Kasumi-1 (cell line): Measurements from ENCODE around the gene ELMO2.

Experiments
- DNase-seq, 2 experiments: peaks; one replicate each; lab custom pipeline; 2025; lab: John Stamatoyannopoulos, UW

ELMO2 gene, protein sequence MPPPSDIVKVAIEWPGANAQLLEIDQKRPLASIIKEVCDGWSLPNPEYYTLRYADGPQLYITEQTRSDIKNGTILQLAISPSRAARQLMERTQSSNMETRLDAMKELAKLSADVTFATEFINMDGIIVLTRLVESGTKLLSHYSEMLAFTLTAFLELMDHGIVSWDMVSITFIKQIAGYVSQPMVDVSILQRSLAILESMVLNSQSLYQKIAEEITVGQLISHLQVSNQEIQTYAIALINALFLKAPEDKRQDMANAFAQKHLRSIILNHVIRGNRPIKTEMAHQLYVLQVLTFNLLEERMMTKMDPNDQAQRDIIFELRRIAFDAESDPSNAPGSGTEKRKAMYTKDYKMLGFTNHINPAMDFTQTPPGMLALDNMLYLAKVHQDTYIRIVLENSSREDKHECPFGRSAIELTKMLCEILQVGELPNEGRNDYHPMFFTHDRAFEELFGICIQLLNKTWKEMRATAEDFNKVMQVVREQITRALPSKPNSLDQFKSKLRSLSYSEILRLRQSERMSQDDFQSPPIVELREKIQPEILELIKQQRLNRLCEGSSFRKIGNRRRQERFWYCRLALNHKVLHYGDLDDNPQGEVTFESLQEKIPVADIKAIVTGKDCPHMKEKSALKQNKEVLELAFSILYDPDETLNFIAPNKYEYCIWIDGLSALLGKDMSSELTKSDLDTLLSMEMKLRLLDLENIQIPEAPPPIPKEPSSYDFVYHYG

DNA sequence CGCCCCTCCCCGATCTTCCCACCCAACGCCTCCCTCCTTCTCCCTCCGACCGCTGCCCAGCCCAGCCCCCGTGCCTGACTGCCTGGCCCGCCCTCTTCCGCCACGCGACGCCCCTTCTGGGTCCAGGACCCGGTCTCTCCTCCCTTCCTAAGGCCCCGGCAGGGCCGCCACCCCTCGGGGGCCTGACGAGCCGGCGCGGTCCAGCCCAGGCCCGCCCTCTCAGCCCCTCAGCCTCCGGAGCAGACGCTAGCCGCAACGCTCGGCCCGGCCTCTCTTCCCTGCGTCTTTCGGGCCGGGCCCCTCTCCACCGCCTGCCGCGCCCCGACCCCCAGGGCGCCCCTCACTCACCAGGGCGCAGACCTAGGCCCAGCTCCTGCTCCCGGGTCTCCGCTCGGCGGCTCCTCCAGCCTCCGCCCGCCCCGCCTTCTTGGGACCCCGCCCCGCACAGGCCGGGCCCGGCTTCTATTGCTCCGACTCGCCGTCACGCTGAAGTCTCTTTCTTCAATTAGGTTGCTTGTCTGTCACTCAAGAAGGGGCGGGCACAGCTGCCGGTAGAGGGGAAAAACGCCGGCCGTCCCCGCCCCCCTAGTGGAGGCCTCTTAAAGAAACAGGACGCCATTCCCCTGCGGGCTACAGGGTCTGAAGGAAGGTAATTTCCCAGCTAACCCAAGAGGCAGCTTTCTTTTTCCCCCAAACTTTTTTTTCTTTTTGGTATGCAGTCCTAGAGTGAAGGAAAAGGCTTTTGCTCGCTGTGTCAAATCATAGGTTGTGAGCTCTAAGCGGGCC is at the start of gene ELMO2:
TSS of gene ELMO2 (minus strand) at position 416 of the 786 bp plus-strand sequence. CDS start 12,133 bp downstream, outside the sequence.
- DNase-seq: peak; percentile 98

DNA sequence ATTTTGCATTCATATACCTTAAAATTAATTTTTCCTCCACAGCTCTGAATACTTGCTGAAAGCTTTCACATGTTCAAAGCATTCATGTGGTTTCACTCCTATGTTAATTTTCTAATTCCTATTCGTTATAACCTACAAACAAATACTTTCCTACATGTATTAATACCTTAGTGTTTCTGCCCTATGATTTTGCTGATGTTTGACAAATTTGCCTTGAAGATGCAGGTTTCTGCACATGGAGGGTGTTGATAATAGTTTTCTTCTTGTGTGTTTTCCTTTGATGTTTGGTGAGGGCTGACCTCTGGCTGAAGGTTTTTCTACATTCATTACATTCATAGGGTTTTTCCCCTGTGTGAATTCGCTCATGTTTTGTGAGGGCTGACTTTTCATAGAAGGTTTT is 49.3 kb upstream of the ELMO2 start:
- DNase-seq: no peak

DNA sequence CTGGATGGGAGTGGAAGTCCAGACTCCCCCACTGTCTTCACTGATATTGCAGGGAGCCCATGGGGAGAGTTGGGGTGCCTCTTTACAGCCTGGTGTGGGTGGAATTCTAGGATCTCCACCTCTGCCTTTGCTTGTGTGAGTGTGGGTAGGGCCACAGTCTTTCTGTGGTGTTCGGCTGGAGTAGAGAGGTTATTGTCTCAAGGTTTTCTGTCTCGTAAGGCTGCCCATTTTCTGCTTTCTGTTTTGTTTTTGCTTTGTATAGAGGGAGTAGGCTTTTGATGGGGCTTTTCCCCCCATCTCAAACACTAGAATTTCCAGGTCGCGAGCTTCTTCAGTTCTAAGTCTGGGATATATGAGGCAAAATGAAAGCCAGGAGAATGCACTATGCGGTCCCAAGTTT is 40.4 kb upstream of the ELMO2 start:
- no peak for DNase-seq

DNA sequence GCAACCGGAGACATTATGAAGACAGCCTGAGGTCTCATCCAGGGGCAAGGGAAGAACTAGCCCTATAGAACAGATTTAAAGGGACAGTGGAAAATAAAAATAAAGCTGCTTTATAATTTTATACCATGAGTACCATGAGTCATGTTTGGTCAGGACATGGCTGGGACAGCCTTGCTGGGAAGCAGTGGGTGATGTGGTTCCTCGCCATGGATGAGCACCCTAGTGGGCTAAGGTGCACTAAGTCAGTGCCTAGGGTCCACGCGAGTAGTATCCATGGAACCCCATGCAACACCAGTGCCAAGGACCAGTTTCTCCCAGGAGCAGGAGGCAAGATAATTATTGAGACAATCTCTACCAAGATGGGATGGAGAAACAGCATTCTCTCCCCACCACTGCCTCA is 33.4 kb upstream of the ELMO2 start:
- DNase-seq: no peak

DNA sequence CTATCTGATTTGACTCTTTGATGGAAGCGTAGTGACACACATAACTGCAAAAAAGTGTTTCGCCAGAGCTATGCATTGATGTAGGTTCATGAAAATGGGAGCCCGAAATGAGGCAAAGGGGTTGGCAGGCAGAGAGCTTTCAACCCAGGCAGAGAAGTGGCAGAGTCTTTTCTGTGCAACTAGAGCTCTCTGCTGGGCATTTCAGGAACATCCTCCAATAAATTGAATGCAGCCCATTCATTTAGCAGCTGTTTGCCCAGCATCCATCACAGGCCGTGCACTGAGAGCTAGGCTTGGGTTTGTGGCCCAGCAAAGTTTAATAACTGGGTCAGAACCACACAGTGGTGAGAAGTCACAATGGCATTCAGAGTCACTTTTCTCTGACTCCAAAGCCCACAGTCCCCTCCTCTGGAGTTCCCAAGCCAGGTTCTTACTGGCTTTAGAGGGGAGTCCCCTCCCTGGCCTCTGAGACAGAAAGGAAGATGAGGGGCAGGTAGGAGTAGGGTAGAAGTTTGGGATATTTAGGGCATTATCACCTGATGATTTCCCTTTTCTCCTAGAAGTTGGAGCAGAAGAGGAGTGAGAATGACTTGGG is 31.8 kb upstream of the ELMO2 start:
- DNase-seq: peak; percentile 73 to 81

DNA sequence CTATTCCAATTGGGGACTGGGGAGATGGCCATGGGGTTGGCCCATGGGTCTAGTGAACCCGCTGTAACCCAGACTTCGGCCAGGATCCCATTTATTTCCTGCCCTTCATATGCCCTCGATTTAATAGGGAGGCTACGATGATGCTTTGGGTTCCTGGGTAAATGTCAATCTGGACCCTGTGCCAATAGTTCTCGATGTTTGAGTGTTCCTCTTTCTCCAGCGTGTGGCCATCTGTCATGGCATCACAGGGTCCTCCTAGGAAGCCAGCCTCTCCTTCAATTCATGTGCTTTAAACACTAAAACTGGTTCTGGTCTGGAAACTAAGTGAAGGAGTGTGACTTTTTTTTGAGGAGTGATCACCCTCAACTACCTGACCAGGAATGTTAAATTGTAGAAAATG is 28.7 kb upstream of the ELMO2 start:
- no peak for DNase-seq

DNA sequence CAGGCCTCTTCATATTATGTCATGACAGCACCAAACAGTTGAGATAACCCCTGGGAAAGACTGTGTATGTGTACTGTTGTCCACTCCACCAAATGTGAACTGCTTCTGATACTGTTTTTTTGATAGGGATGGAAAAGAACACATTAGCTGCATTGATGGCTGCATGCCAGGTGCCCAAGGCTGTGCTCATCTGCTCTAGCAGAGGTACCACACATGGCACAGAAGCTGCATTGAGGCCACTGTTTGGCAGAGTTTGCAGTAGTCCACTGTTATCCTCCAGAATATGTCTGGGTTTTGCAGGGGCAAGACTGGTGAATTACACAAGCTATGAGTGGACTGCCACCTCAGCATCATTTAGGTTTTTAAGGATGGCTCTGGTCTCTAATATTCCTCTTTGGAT is 28.2 kb upstream of the ELMO2 start:
- DNase-seq: no peak

DNA sequence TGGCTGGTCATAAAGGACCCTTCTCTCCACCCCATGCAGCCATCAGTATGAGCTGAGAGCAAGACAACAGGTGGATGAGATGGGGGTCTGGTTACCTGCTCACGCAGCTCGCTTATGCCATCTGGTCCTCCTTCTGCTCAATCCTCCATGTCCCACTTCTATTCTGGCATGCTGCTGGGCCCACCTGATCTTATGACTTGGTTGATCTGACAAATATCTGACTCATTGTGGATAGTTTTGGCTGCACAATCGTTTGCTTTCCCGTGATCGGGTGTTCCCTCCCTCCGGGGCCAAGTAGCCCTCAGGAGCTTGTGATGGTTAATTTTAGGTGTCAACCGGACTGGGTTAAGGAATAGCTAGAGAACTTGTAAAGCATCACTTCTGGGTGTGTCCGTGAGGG is 26.6 kb upstream of the ELMO2 start:
- DNase-seq: no peak

DNA sequence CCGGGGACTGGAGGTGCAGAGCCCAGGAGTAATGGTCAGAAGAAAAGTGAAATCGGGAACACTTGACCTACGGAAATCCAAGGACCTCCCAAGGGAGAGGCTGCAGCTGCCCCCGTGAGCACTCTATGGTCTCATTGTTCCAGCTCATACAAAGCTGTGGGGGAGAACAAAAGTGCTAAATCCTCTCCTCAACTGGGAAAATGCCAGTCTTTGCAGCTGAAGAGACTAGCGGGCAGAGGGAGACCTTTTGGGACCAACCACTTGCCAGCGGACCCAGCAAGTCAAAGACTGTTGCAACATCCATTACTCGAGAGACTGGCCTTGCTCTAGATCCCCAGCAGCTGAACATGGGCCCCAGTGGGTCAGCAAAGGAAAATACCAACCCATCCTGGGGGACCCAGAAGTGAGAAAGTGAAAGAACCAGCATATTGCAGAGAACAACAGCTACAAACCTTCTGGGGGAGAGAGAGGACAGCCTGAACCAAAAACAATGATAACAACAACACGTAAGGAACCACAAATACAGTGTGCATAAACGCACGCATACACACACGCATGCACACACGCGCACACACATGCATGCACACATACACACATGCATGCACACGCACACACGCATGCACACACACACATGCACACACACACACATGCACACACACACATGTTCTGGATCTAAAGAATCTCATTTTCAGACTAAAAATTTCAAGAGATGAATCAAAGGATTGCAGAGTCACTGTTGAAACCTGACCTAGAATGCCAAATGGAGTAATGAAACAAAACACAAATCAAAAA is 24.7 kb upstream of the ELMO2 start:
- no peak for DNase-seq

DNA sequence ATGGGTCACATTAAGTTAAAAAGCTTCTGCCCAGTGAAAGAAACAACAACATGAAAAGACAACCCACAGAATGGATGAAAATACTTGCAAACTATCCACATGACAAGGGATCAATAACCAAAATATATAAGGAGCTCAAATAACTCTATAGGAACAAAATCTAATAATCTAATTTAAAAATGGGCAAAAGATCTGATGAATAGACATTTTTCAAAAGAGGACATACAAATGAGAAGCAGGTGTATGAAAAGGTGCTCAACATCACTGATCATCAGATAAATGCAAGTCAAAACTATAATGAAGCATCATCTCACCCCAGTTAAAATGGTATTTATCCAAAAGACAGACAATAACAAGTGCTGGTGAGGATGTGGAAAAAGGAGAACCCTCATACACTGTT is 21.0 kb upstream of the ELMO2 start:
- no peak for DNase-seq

DNA sequence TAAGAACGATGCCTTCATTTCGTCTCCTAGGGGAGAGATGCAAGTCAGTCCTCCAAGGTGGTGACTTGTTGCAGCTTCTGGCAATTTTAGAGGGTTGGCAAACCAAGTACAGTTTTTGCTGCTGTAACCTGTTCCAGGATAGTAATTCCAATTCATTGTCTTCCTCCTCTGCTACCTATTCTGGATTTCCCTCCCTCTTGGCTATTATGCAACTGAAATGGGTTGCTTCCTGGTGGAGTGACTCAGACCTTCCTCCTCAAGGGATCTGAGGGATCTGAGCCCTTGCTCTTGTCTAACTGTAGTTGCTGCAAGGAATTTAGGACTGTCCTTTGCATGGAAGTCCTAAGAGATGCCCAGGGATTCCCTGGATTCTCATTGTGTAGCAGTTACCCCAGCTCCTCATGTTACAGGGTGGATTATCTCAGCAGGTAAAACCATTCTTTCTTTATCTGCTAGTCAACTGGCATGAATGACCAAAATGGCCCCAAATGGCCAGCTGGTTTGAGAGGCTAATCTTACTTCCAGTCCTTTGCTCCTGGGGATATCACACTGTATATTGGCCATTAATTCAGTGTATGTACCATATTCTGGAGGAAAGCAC is 17.6 kb upstream of the ELMO2 start:
- DNase-seq: no peak

DNA sequence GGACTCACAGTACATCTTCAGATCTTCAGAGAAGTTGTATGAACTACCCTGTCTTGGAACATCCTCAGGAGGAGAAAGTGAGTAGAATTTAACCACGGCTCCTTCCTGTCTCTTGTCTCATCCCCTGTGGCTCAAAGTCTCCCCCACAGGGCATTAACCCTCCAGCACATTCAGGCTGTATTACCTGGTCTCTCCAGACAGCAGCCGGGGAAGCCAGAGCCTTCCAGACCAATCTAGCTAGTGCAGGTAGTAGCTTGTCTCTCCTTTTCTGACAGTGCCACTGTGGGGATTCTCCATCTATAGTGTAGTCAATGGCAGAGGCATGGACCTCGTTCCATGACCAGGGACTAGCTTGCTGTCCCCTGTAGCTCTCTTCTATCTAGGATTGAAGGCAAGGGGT is 16.9 kb upstream of the ELMO2 start:
- DNase-seq: no peak

DNA sequence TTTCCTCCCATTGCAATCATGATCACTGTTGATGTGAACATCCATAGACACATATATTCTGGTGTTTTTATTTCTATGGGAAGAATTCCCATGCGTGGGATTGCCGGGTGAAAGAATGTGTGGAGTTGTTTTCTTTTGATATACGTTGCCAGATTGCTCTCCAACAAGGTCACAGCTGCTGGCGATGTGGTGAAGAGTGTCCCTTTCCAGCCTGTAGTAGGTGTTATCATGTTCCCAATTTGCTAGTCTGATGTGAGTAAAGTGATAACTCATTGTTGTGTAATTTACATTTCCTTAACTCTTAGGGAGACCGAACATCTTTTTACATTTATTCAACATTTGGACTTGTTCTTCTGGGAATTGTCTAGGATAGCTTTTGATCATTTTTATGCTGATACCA is 14.5 kb upstream of the ELMO2 start:
- no peak for DNase-seq

DNA sequence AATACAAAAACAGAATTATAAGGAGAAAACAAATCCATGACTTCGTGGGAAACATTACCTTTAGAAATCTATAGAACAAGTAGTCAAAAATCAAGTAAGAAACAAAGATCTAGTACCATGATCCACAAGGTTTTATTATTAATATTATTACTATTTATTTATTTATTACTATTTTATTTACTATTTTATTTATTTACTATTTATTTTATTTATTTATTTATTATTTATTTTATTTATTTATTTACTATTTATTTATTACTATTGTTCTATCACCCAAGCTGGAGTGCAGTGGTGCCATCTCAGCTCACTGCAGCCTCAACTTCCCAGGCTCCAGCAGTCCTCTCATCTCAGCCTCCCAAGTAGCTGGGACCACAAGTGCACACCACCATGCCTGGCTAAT is 13.5 kb upstream of the ELMO2 start:
- DNase-seq: no peak

DNA sequence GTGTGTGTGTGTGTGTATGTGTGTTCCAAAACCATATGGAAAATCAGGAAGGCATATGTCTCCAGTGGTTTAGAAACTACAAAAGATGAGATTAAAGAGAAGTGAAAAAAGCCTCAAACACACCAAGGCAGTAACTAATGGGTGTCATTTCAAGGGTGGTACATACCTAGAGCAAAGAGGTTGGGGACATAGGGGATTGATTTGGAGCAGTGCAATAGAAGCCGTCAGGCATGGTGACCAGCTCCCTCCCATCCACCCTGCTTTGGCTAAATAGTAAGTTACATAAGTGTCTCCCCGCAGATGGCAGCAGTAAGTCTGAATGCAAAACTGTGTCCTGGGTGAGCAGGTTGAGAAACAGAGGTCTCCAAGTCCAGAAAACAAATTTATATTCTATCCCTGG is 10.4 kb upstream of the ELMO2 start:
- no peak for DNase-seq

DNA sequence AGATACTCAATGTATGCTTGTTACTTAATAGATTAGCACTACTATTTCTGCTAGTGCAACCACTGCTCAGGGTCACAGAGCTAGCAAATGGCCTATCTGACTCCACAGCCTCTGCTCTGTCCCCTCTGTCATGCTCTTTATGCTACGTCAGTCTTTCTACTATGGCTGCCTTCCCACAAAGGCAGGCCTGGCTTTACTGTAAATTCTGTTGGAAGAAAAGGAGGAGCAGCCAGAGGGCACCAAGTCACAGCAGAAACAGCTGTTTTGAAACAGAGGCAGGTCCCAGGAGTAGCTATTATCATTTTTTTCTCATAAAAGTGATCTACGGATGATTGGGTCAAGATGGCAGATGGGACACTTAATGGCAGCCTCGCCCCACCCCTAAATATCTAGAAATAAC is 10.0 kb upstream of the ELMO2 start:
- no peak for DNase-seq

DNA sequence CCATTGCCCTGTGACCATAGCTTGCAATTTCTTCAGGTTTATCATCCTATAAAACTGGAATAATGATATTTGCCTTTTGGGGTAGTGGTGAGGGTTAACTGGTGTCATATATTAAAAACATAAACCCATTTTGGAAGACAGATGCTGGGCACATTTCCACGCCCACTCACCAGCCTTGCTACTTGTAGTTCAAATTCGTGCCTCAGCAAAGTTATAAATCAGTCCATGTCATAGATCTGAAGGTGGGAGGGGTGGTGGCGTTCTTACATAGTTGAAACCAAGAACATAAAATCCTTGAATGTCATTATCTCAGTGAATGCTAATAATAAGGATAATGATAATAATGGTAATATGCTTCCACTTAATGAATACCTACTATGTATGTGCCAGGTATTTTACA is 9.4 kb upstream of the ELMO2 start:
- DNase-seq: no peak

DNA sequence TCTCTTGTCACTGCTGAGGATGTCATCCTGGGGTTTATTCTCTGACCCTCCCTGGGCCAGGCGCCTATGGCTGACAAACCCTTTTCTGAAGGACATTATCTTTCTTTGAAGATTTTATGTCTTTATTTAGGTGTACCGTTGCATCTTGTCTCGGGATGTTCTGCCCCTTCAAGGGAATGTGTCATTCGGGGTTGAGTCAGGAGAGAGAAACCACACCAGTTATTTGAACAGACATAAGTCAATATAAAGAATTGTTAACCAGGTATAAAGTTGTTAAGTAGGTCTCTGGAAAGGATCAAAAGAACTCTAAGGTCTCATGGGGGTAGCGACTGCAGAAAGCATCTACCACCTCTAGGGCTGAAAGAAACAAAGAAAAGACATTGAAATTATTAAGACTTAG is 8.2 kb upstream of the ELMO2 start:
- DNase-seq: no peak

DNA sequence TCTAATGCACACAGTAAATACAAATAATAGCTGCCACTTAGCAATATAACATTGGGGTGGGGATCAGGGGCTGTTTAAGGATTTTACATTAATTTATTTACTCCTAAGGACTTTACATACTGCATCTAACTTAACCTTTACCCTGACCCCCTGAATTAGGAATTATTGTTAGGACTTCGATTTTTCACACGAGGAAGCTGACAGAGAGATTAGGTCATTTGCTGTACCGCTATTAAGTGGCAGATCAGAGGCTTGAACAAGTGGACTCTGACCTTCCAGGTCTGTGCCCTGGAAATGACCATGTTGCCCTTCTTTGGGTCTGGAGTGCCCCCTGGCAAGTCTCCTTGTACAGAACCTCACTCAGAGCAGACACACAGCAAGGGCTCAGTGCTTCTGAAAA is 5.2 kb upstream of the ELMO2 start:
- DNase-seq: no peak

DNA sequence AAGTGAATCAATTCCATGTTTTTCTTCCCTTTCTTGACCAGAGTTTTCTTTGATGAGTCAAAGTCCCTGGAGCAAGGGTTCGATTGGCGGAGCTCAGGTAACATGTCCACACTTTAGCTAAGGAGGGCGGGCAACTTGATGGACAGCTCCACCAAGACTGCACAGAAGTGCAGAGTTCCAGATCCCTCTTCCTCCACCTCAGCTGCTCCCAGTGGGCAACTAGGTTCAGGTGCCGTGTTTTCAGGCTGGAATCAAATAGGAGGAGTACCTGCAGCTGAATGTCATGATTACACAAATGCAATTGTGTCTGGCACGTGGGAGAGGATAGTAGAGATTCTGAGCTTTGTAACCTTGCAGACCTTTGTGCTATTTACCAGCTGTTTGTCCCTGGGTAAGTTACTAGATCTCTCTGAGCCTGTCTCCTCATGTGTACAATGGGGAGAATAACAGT is 1.9 kb upstream of the ELMO2 start:
- no peak for DNase-seq

DNA sequence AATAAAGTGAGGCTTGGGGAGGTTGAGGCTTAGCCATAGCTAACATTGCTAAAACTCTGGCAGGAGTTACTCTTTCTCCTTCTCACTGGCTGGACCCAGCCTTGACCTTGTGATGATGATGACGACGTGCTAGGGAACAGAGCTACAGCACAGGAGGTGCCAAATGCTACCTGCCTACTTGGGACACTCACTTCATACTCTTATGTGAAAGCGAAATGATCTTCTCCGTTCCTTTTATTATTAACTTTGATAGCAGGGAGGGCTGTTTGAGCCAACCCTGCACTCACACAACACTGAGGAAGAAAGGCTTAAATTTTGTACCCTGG is 1.2 kb upstream of the ELMO2 start:
- DNase-seq: no peak
